Thoracic aorta (tissue), 2 donors: ENCODE data around the gene HES3. TPM values are rescaled to one million over a fixed set of nuclear protein-coding genes. Genes with fewer than 3 reads are reported as not detected.

Experiments
- ATAC-seq: fragments of 150-250 bp; one replicate; pipeline ENCODE4 v1.8.0; 2017; ENCODE audit warnings: low read depth; ENCODE audit not compliant: insufficient number of reproducible peaks, low FRiP score
- DNase-seq: peaks from one replicate; pipeline ENCODE4 v3.0.0-alpha.2; 2020; ENCODE audit warnings: low spot score
- H3K27ac ChIP-seq, 2 donors: fragments of 200-600 bp; sonication (generic); 1 replicate in 1 of 2; 2 replicates in 1 of 2; pipeline ENCODE4 v1.5.1; 2016; ENCODE audit warnings: mild to moderate bottlenecking in 2 of 2, moderate library complexity in 2 of 2
- H3K27me3 ChIP-seq: fragments of 200-600 bp; sonication (generic); replicated peaks from 2 replicates; pipeline ENCODE4 v1.6.0; 2016; ENCODE audit warnings: mild to moderate bottlenecking; ENCODE audit not compliant: insufficient read depth
- H3K36me3 ChIP-seq: fragments of 200-600 bp; sonication (generic); one replicate; pipeline ENCODE4 v1.5.1; 2016
- H3K4me1 ChIP-seq, 2 donors: fragments of 200-600 bp; sonication (generic); 1 replicate in 1 of 2; 2 replicates in 1 of 2; pipeline versions ENCODE4 v1.5.1 to v1.6.0; 2016; ENCODE audit warnings: low read depth in 2 of 2, mild to moderate bottlenecking in 1 of 2; ENCODE audit not compliant: control insufficient read depth in 1 of 2
- H3K4me3 ChIP-seq: fragments of 200-600 bp; sonication (generic); 2 replicates; pipeline ENCODE4 v1.5.1; 2016; ENCODE audit warnings: mild to moderate bottlenecking
- H3K9me3 ChIP-seq: fragments of 200-600 bp; sonication (generic); 2 replicates; pipeline ENCODE4 v1.5.1; 2016
- CTCF ChIP-seq: fragments of 200-600 bp; sonication (generic); IDR thresholded peaks from one replicate; pipeline ENCODE4 v1.5.1; 2019; ENCODE audit warnings: antibody characterized with exemption
- total RNA-seq, 2 donors: library from RNA; depleted of rRNA; stranded (reverse); fragments of >200 nt; gene quantifications; one replicate each; pipeline versions ENCODE4 v1.1.0 to v1.2.3, GENCODE V29; 2016

The HES3 gene
- total RNA-seq, 2 donors from 2014 or later = not detected

GRCh38 chr1:6233376-6233775 lies 10.6 kb upstream of the HES3 start:
- Histone ChIP-seq H3K4me3 (no peak overlapping the region), H3K36me3 (peaks cover 17% of the 10 kb centered on the region), H3K27me3 (no peaks in the 10 kb centered on the region), H3K4me1 (peaks cover 9 to 12% of the 10 kb centered on the region in 2 donors), H3K27ac (no peak overlapping the region), H3K9me3 (no peaks in the 10 kb centered on the region)
- TF ChIP-seq CTCF = no peak
- ATAC-seq (no peak), DNase-seq (no peak)

DNA sequence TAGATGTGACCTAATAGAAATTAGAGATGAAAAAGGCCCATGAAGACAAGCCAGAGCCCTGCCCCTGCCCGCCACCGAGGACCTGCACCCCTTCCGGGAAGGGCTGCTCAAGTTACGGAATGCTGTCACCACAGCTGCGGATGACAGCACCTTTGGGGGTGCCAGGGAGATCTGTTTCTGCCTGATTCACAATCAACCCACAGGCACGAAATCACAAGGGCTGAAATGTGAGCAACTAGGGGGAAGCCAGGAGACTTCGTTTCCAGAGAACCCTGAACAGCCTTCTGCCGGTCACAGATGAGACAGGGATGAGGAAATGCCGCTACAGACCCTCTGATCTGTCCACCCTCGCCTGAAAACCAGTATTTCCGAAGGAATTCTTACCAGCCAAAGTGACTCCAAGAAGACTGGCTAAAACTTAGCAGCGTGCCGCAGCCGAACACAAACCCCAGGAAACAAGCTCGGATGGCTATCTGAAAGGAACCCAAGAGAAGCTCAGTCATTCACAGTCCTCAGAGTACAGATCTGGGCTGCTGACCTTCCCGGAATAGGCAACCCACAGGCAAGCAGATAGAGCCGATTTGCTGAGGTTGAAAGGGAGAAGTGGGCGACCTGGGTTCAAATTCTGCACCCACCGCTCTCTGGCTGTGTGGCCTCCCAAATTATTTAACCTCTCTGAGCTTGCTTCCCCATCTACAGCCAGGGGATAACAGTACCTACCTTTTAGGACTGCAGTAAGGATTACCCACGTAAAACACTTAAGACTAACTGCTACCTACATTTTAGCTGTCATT lies 9.3 kb upstream of the HES3 start:
- Histone ChIP-seq H3K9me3 (no peaks in the 10 kb centered on the region), H3K27ac (no peak overlapping the region), H3K4me1 (peaks cover 9 to 12% of the 10 kb centered on the region in 2 donors), H3K36me3 (peaks cover 12% of the 10 kb centered on the region), H3K27me3 (peaks cover under 1% of the 10 kb centered on the region), H3K4me3 (peak overlapping the region; percentile 85)
- DNase-seq (no peak), ATAC-seq (no peak)
- no peak for TF ChIP-seq CTCF

- peaks cover 7% of the 10 kb centered on the region for H3K36me3 ChIP-seq
- no peak for ATAC-seq
- H3K27ac ChIP-seq = no peak overlapping the region
Measured at GRCh38 chr1:6235296-6235677, 8.7 kb upstream of the HES3 start.

GRCh38 chr1:6237093-6237492 lies 6.9 kb upstream of the HES3 start:
- H3K27me3 ChIP-seq = peaks cover 19% of the 10 kb centered on the region
- H3K27ac ChIP-seq = no peak overlapping the region
- no peaks in the 10 kb centered on the region for H3K9me3 ChIP-seq
- ATAC-seq = no peak
- DNase-seq = no peak
- TF ChIP-seq CTCF = no peak
- no peaks in the 10 kb centered on the region for H3K36me3 ChIP-seq
- H3K4me1 ChIP-seq = peaks cover 9 to 19% of the 10 kb centered on the region in 2 donors
- H3K4me3 ChIP-seq = no peak overlapping the region

More at GRCh38 chr1:6235296-6235677, 8.7 kb upstream of the HES3 start:
- peak overlapping the region; percentile 85 for H3K4me3 ChIP-seq
- H3K9me3 ChIP-seq = no peaks in the 10 kb centered on the region
- peaks cover 7% of the 10 kb centered on the region for H3K27me3 ChIP-seq
- TF ChIP-seq CTCF = no peak
- peaks cover 9 to 12% of the 10 kb centered on the region in 2 donors for H3K4me1 ChIP-seq
- no peak for DNase-seq

DNA sequence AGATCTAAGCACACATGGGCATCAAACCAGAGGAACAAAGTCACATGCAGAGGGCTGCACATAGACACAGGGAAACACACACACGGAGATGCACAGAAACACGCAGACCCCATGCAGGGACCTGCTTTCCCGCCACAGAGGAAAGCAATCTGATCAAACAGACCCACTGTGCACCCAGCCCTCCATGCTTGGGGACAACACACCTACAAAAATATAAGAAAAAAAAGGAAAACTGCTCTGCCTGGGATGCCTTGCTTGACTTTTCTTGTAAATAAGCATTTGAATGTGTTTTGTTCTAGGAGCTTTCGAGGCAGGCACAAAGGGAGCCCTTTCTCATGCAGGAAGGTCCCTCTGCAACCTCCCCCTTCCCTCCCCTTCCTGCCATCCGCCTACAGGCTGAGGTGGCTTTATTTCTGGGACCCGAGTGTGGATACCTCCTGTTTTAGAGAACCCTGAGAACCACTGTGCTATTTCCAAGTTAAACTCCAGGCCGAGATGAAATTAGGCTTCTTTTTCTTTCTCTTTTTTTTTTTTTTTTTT lies 4.7 kb upstream of the HES3 start:
- H3K27me3 ChIP-seq = peaks cover 28% of the 10 kb centered on the region
- no peak overlapping the region for H3K27ac ChIP-seq
- no peak for TF ChIP-seq CTCF
- H3K36me3 ChIP-seq = no peaks in the 10 kb centered on the region
- no peak for DNase-seq
- H3K4me1 ChIP-seq = peaks cover 9 to 22% of the 10 kb centered on the region in 2 donors
- no peak for ATAC-seq
- no peak overlapping the region for H3K4me3 ChIP-seq
- H3K9me3 ChIP-seq = no peaks in the 10 kb centered on the region
